Karpas-422 (cell line): ENCODE data around the gene LHFPL6. TPM values are rescaled to one million over a fixed set of nuclear protein-coding genes. Genes with fewer than 3 reads are reported as not detected.

Experiments
- DNase-seq: peaks from one replicate; pipeline ENCODE4 v3.0.0-alpha.2; 2015
- H2AFZ ChIP-seq: fragments of 200-600 bp; sonication (generic); 2 replicates; pipeline ENCODE4 v1.6.1; 2014; ENCODE audit warnings: antibody characterized with exemption, low read length, mixed read lengths
- H3K27ac ChIP-seq: fragments of 200-600 bp; sonication (generic); 2 replicates; pipeline ENCODE4 v1.5.1; 2014; ENCODE audit warnings: mild to moderate bottlenecking, low read length, moderate library complexity
- H3K27me3 ChIP-seq: fragments of 200-600 bp; sonication (generic); 2 replicates; pipeline ENCODE4 v1.6.1; 2014; ENCODE audit warnings: low read length, mixed read lengths
- H3K36me3 ChIP-seq: fragments of 200-600 bp; sonication (generic); 2 replicates; pipeline ENCODE4 v1.6.1; 2014; ENCODE audit warnings: low read length, mixed read lengths; ENCODE audit not compliant: insufficient read depth
- H3K4me1 ChIP-seq: fragments of 200-600 bp; sonication (generic); 2 replicates; pipeline ENCODE4 v1.6.1; 2014; ENCODE audit warnings: mild to moderate bottlenecking, low read length, mixed read lengths
- H3K4me2 ChIP-seq: fragments of 200-600 bp; sonication (generic); 2 replicates; pipeline ENCODE4 v1.6.1; 2014; ENCODE audit warnings: low read length, low read depth, mild to moderate bottlenecking; ENCODE audit not compliant: poor library complexity, severe bottlenecking
- H3K4me3 ChIP-seq: fragments of 200-600 bp; sonication (generic); 2 replicates; pipeline ENCODE4 v1.5.1; 2014; ENCODE audit warnings: mild to moderate bottlenecking, antibody characterized with exemption, low read length, mixed read lengths
- H3K79me2 ChIP-seq: fragments of 200-600 bp; sonication (generic); 2 replicates; pipeline ENCODE4 v1.6.1; 2014; ENCODE audit warnings: mild to moderate bottlenecking, low read length, mixed read lengths
- H3K9ac ChIP-seq: fragments of 200-600 bp; sonication (generic); 2 replicates; pipeline ENCODE4 v1.6.0; 2014; ENCODE audit warnings: low read length
- H3K9me2 ChIP-seq: fragments of 200-600 bp; sonication (generic), shearing (Covaris generic); replicated peaks from 2 replicates; pipeline ENCODE4 v1.6.0; 2014; ENCODE audit warnings: mild to moderate bottlenecking, low read length, moderate library complexity; ENCODE audit not compliant: insufficient read depth
- H3K9me3 ChIP-seq: fragments of 300-700, 200-600 bp; sonication (generic); 2 replicates; pipeline ENCODE4 v1.6.1; 2014; ENCODE audit warnings: low read length, mixed read lengths
- H4K20me1 ChIP-seq: fragments of 200-600 bp; sonication (generic); 2 replicates; pipeline ENCODE4 v1.6.1; 2014; ENCODE audit warnings: mild to moderate bottlenecking, antibody characterized with exemption, low read length, low read depth; ENCODE audit not compliant: insufficient read depth
- total RNA-seq: library from RNA; depleted of rRNA; stranded (reverse); fragments of >200 nt; shearing (Covaris generic); gene quantifications from 2 replicates; pipeline ENCODE4 v1.2.3, GENCODE V29; 2014; ENCODE audit warnings: low replicate concordance

Gene LHFPL6
- total RNA-seq, 1 experiment from 2014 or later = not detected

DNA sequence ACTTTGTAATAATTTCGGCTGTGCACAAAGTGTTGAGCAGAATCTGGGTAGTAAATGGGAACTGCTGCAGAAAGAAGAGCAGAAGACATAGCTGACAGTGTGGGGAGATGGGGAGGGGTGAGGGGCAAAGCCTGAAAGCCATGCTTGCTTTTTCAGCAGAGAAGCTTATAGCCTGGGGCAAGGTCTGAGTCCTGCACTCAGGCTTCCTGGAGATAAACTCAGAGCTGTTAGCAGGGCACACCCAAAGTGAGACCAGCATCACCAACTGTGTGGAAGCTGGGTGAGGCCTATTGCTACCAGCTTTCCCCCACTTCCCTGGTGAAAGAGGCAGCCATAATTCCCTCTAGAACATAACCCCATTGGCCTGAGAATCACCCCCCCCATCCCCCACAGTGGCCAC is 15.6 kb upstream of the LHFPL6 start:
- Histone ChIP-seq H4K20me1 (no peaks in the 10 kb centered on the region), H3K79me2 (no peaks in the 10 kb centered on the region), H3K4me2 (no peak overlapping the region), H3K4me1 (no peaks in the 10 kb centered on the region), H3K4me3 (no peak overlapping the region), H2AFZ (no peak overlapping the region), H3K9me3 (no peaks in the 10 kb centered on the region), H3K27ac (no peak overlapping the region), H3K9ac (no peak overlapping the region), H3K9me2 (no peaks in the 10 kb centered on the region), H3K36me3 (no peaks in the 10 kb centered on the region), H3K27me3 (no peaks in the 10 kb centered on the region)
- DNase-seq = peak; percentile 1

DNA sequence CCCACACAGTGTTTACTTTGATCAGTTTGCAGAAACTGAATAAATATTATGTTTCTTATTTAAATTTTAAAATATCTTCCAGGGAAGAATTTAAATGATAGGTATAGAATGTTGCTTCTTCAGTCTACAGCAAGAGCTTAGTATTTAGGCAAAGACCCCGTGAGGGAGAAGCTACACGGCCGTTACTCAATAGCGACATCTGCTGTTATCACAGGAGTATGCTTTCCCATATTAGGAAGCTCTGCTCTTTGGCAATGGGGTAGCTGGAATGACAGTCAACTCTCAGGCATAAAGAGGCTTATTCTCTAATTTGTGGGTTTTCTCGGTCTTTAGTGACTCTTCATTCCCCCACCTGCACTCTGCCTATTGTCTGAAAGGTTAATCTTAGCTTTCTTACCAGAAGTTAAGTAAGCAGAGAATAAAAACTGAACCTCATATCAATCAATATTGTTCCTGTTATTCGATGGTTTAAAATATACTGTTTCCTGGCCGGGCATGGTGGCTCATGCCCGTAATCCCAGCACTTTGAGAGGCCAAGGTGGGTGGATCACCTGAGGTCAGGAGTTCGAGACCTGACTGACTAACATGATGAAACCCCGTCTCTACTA is 13.2 kb upstream of the LHFPL6 start:
- H3K9ac ChIP-seq = no peak overlapping the region
- no peaks in the 10 kb centered on the region for H3K79me2 ChIP-seq
- H3K27me3 ChIP-seq = no peaks in the 10 kb centered on the region
- no peaks in the 10 kb centered on the region for H3K9me3 ChIP-seq
- H4K20me1 ChIP-seq = no peaks in the 10 kb centered on the region
- H3K4me3 ChIP-seq = no peak overlapping the region
- H3K36me3 ChIP-seq = no peaks in the 10 kb centered on the region
- H2AFZ ChIP-seq = no peak overlapping the region
- H3K4me1 ChIP-seq = no peaks in the 10 kb centered on the region
- H3K27ac ChIP-seq = no peak overlapping the region
- H3K4me2 ChIP-seq = no peak overlapping the region
- H3K9me2 ChIP-seq = no peaks in the 10 kb centered on the region
- DNase-seq = peak; percentile 88

DNA sequence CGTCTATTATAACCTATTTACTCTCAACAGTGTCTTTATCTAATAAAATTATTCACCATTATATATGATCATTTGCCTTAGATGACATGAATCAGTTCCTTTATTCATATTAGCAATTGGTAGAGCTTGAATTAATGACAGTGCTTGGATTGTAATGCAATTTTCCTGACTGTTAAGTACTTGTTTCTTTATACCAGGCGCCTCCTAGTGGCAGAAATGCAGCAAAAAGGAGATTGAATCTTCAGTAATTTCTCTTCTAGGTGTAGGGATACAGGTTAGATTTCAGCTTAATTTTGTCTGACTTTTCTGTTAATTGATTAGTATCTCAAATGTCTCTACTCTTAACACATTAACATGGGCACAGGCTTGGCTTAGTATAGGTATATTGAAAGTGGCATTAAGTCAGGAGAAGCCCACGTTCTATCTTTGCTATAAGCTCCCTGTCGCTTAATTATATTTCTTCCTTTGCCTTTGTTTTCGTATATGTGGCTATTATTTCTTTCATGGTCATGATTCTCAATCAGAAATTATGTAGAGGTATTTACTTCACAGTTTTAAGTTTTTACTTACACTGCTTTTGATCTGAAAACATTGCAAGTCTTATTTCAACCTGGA is 9.1 kb upstream of the LHFPL6 start:
- H3K9me3 ChIP-seq = no peaks in the 10 kb centered on the region
- no peak overlapping the region for H3K4me3 ChIP-seq
- H3K9ac ChIP-seq = no peak overlapping the region
- no peaks in the 10 kb centered on the region for H3K9me2 ChIP-seq
- peak; percentile 79 for DNase-seq
- no peak overlapping the region for H3K4me2 ChIP-seq
- H4K20me1 ChIP-seq = no peaks in the 10 kb centered on the region
- no peak overlapping the region for H2AFZ ChIP-seq
- no peaks in the 10 kb centered on the region for H3K27me3 ChIP-seq
- H3K4me1 ChIP-seq = no peaks in the 10 kb centered on the region
- H3K27ac ChIP-seq = no peak overlapping the region
- no peaks in the 10 kb centered on the region for H3K79me2 ChIP-seq
- no peaks in the 10 kb centered on the region for H3K36me3 ChIP-seq

DNA sequence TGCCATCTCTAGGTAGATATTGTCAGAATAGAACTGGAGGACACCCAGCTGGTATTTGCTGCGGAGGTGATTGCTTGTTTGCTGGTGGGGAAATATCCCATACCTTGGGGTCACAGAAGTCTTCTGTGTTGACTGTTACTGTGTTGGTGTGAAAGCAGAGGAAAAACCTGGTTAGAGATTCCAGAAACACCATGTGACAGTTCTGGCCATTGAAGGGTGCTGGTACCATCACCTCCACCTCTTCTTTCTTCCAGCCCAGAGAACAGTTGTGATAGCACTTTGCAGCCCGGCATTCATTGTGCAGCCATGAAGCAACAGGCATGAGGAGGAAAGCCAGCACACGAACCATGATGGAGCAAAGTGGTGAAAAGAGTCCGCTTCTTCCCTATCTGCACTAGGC is 4.9 kb upstream of the LHFPL6 start:
- H3K9me3 ChIP-seq = no peaks in the 10 kb centered on the region
- peaks cover 7% of the 10 kb centered on the region for H3K4me1 ChIP-seq
- no peak overlapping the region for H3K27ac ChIP-seq
- no peak overlapping the region for H2AFZ ChIP-seq
- no peaks in the 10 kb centered on the region for H3K27me3 ChIP-seq
- DNase-seq = no peak
- no peak overlapping the region for H3K4me2 ChIP-seq
- no peak overlapping the region for H3K4me3 ChIP-seq
- H4K20me1 ChIP-seq = no peaks in the 10 kb centered on the region
- H3K9me2 ChIP-seq = no peaks in the 10 kb centered on the region
- H3K9ac ChIP-seq = no peak overlapping the region
- no peaks in the 10 kb centered on the region for H3K79me2 ChIP-seq
- no peaks in the 10 kb centered on the region for H3K36me3 ChIP-seq

DNA sequence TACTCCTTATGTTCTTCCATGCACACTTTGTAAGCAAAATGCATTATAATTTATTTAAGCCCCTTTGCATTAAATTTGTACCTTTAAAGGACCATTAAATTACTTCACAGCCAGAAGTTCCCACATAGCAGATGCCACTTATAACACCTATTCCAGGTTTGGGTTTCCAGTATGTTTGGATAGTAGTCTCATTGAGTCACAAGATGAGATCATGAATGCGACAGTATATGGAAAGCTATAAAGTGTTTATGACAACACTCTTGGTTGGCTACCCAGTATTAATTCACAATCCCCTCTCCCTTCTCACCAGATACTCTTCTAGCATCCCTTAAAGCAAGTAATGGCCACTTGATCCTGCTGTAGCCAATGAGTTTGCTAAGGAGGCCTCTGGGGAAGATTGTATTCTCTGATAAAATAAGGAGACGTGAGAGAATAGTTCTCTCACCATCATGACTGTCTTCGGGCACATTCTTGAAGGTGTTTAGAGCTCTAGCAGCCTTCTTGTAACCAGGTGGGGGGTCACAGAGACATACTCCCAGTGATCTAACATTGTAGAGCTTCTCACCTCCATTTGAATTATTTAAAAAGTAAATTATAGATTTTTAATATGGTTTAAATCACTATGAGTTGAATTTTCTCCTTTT is 2.8 kb upstream of the LHFPL6 start:
- Histone ChIP-seq H3K4me1 (peaks cover 15% of the 10 kb centered on the region), H3K27ac (no peak overlapping the region), H3K9me3 (no peaks in the 10 kb centered on the region), H3K79me2 (no peaks in the 10 kb centered on the region), H3K4me2 (no peak overlapping the region), H3K9me2 (no peaks in the 10 kb centered on the region), H3K36me3 (no peaks in the 10 kb centered on the region), H3K4me3 (no peak overlapping the region), H3K27me3 (peaks cover 3% of the 10 kb centered on the region; the same call in 1 of the 2 replicates), H3K9ac (no peak overlapping the region), H2AFZ (no peak overlapping the region), H4K20me1 (no peaks in the 10 kb centered on the region)
- no peak for DNase-seq

DNA sequence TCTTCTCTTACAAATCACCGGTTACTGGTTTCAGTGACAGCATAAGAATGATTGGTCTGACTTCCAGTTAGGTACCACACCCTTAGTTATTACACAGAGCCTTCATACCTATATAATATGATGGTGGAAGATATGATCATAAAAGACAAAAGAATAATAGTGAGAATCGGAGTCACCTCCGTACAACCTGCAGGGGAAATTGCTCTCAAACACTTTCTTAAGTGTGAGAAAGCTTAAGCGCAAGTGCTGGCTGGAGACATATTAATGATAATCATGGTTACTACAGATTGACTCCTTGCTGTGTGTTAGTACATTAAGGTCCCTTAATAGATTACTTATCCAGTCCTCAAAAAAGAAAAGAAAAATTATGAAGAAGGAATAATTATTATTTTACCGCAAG is 1.8 kb upstream of the LHFPL6 start:
- Histone ChIP-seq H3K9me3 (no peaks in the 10 kb centered on the region), H3K9me2 (no peaks in the 10 kb centered on the region), H3K79me2 (no peaks in the 10 kb centered on the region), H3K27me3 (peaks cover 3% of the 10 kb centered on the region; the same call in 1 of the 2 replicates), H3K9ac (no peak overlapping the region), H3K36me3 (no peaks in the 10 kb centered on the region), H3K4me3 (no peak overlapping the region), H3K4me2 (no peak overlapping the region), H3K4me1 (peaks cover 15% of the 10 kb centered on the region), H2AFZ (no peak overlapping the region), H3K27ac (no peak overlapping the region), H4K20me1 (no peaks in the 10 kb centered on the region)
- no peak for DNase-seq

DNA sequence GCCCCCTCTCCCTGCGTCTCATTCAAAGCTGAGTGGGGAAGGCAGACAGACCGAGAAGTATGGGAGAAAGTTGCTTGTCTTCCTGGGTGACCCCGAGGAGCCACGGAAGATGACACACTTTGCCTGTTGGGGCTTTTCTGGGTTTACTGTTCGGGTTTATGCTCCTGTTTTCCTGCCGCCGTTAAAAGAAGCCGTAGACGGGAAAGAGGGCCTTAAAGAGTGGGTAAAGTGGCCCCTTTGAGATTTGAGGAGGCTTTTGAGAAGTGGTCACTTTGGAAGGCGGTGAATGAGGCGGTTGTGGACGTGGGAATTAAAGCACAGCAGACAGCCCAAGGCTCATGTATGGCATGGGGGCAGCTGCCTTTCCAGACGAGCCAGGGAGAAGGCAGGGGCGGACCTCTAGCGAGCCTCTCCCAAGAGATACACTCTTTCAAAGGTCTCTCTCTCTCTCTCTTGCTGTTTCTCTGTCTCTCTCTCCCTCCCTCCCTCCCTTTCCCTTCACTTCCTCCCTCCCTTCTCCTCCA is 493 bp upstream of the LHFPL6 start:
- Histone ChIP-seq H3K27ac (no peak overlapping the region), H3K9me2 (no peaks in the 10 kb centered on the region), H3K9ac (peak overlapping the region; percentile 54; the same call in 1 of the 2 replicates), H3K36me3 (no peaks in the 10 kb centered on the region), H3K4me3 (peak overlapping the region; percentile 76), H3K9me3 (no peaks in the 10 kb centered on the region), H2AFZ (peak overlapping the region; percentile 97), H3K4me1 (peaks cover 15% of the 10 kb centered on the region), H3K4me2 (peak overlapping the region; percentile 91), H3K27me3 (peaks cover 3% of the 10 kb centered on the region; the same call in 1 of the 2 replicates), H3K79me2 (no peaks in the 10 kb centered on the region), H4K20me1 (no peaks in the 10 kb centered on the region)
- no peak for DNase-seq

DNA sequence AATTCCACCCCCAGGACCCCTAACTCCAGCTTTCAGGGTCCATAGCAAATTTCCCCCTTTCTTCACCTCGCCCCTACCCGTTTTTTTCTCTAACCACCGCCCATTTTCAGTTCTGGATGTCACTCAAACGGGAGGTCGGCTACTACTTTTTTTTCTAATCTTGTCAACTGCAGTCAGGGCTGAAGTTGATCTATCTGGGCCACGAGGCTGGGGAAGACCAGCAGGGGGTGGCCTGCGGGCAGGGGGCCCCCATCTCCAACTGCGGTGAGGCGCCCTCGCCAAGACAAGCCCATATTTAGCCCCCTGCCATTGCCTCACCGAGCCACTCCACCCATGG is 748 bp downstream of the LHFPL6 start:
- Histone ChIP-seq H3K9me3 (no peaks in the 10 kb centered on the region), H3K4me3 (peak overlapping the region; percentile 76), H4K20me1 (no peaks in the 10 kb centered on the region), H3K4me2 (peak overlapping the region; percentile 91), H3K27me3 (peaks cover 3% of the 10 kb centered on the region; the same call in 1 of the 2 replicates), H3K27ac (no peak overlapping the region), H3K36me3 (no peaks in the 10 kb centered on the region), H2AFZ (peak overlapping the region; percentile 97), H3K9me2 (no peaks in the 10 kb centered on the region), H3K9ac (peak overlapping the region; percentile 54), H3K4me1 (peaks cover 15% of the 10 kb centered on the region), H3K79me2 (no peaks in the 10 kb centered on the region)
- DNase-seq = no peak
